Left renal pelvis (tissue), 4 donors: Measurements from ENCODE around the gene PLSCR4. TPM values are rescaled to one million over a fixed set of nuclear protein-coding genes. Genes with fewer than 3 reads are reported as not detected.
"Not testable (repeated sequence)": the region's sequence is repeated elsewhere in the genome, so short reads cannot be mapped to it uniquely, and the experiment has no call there.

Experiments used
- DNase-seq, 4 donors: peaks; one replicate each; pipeline ENCODE4 v3.0.0-alpha.2; 2013; ENCODE audit warnings: low read depth in 4 of 4, low spot score in 3 of 4
- polyA plus RNA-seq, 4 donors: library from polyadenylated mRNA; unstranded; fragments of 120-200 nt; gene quantifications; one replicate each; pipeline ENCODE4 v1.2.1, GENCODE V29; 2013; ENCODE audit not compliant: insufficient read length in 4 of 4

Gene PLSCR4
- 100 to 1,000 TPM in 1 of 4 donors, 10 to 100 TPM in 3; 15.7 to 117 (median 26.2) TPM for polyA plus RNA-seq

GRCh38 chr3:146250449-146251382 is at the start of gene PLSCR4:
TSS of gene PLSCR4 (minus strand) at chr3:146251105. CDS start at chr3:146222071, 29,034 bp downstream.
- DNase-seq, result peak; percentile 43 to 62 (median 49)

GRCh38 chr3:146293401-146293800 is 42.5 kb upstream of the PLSCR4 start:
- DNase-seq, result not testable (repeated sequence)

- DNase-seq, result no peak
These were observed 33.0 kb upstream of the PLSCR4 start for GRCh38 chr3:146283781-146284445.

- no peak for DNase-seq
These were observed 30.0 kb upstream of the PLSCR4 start for GRCh38 chr3:146280864-146281263.

GRCh38 chr3:146279951-146280350 is 29.0 kb upstream of the PLSCR4 start:
- no peak for DNase-seq

- no peak for DNase-seq
These were observed 28.1 kb upstream of the PLSCR4 start for GRCh38 chr3:146279013-146279412.

- DNase-seq, result peak in 2 of 4 donors; percentile 26 to 28
These were observed 27.2 kb upstream of the PLSCR4 start for GRCh38 chr3:146277953-146278631.

- no peak for DNase-seq
These were observed 24.6 kb upstream of the PLSCR4 start for GRCh38 chr3:146275476-146275875.

GRCh38 chr3:146274833-146275232 is 23.9 kb upstream of the PLSCR4 start:
- no peak for DNase-seq

- no peak for DNase-seq
These were observed 23.0 kb upstream of the PLSCR4 start for GRCh38 chr3:146273721-146274407.

GRCh38 chr3:146271180-146271579 is 20.3 kb upstream of the PLSCR4 start:
- DNase-seq, result no peak

GRCh38 chr3:146269271-146269670 is 18.4 kb upstream of the PLSCR4 start:
- no peak for DNase-seq

GRCh38 chr3:146268535-146269219 is 17.8 kb upstream of the PLSCR4 start:
- no peak for DNase-seq

GRCh38 chr3:146265720-146266119 is 14.8 kb upstream of the PLSCR4 start:
- DNase-seq, result no peak

GRCh38 chr3:146262371-146263110 is 11.6 kb upstream of the PLSCR4 start:
- DNase-seq, result no peak

- DNase-seq, result no peak
These were observed 9.1 kb upstream of the PLSCR4 start for GRCh38 chr3:146259880-146260589.

- DNase-seq, result no peak
These were observed 6.1 kb upstream of the PLSCR4 start for GRCh38 chr3:146256851-146257486.

- DNase-seq, result not testable (repeated sequence)
These were observed 1.5 kb upstream of the PLSCR4 start for GRCh38 chr3:146252445-146252844.
